ENCODE results near the gene FBXO10.

GRCh38 chr9:37575511-37575914 lies 667 bp downstream of the FBXO10 start:
- TF ChIP-seq CTCF (IDR thresholded peaks at IDR 0.05) (no peak), POLR2A (IDR thresholded peaks at IDR 0.05) (no peak)

Data from lower leg skin (tissue), 3 donors.